Keratinocyte (primary cell): ENCODE data around the gene WASHC4. TPM values are rescaled to one million over a fixed set of nuclear protein-coding genes. Genes with fewer than 3 reads are reported as not detected.

Experiments used
- DNase-seq: peaks from one replicate; pipeline ENCODE4 v3.0.0-alpha.2; 2011; ENCODE audit warnings: low read depth, missing footprints, low spot score
- FAIRE-seq: peaks from 2 replicates; lab custom pipeline; 2011; peaks lifted over from hg19 to GRCh38; lab: Jason Lieb, UNC
- H2AFZ ChIP-seq: 2 replicates; pipeline ENCODE4 v1.6.0; 2012; ENCODE audit warnings: low read length, control low read depth, inconsistent platforms; ENCODE audit not compliant: control insufficient read depth
- H3K27ac ChIP-seq: 2 replicates; pipeline ENCODE4 v1.5.1; 2011; ENCODE audit warnings: low read length; ENCODE audit not compliant: control insufficient read depth, insufficient read depth
- H3K27me3 ChIP-seq: 3 replicates; pipeline ENCODE4 v1.6.0; 2011; ENCODE audit warnings: low read length; ENCODE audit not compliant: control insufficient read depth, insufficient read depth; ENCODE audit errors: extremely low read depth
- H3K36me3 ChIP-seq, 2 experiments: 2 replicates in 1 of 2; 3 replicates in 1 of 2; pipeline ENCODE4 v1.5.1; 2011; ENCODE audit warnings: low read length in 2 of 2, mild to moderate bottlenecking in 1 of 2; ENCODE audit not compliant: control insufficient read depth in 2 of 2, insufficient read depth in 2 of 2; ENCODE audit errors: extremely low read depth in 1 of 2
- H3K4me1 ChIP-seq: 3 replicates; pipeline ENCODE4 v1.5.1; 2011; ENCODE audit warnings: low read length; ENCODE audit not compliant: control insufficient read depth, insufficient read depth; ENCODE audit errors: extremely low read depth
- H3K4me2 ChIP-seq: 3 replicates; pipeline ENCODE4 v1.6.0; 2011; ENCODE audit warnings: low read depth, low read length; ENCODE audit not compliant: control insufficient read depth, insufficient read depth; ENCODE audit errors: extremely low read depth
- H3K4me3 ChIP-seq, 3 experiments: fragments of 200-600 bp in 1 of 3; sonication (generic) in 1 of 3; 2 replicates in 2 of 3; 3 replicates in 1 of 3; pipeline ENCODE4 v1.5.1; 2011 to 2016; ENCODE audit warnings: low read length in 3 of 3, mild to moderate bottlenecking in 3 of 3, control low read depth in 2 of 3, inconsistent platforms in 1 of 3, low read depth in 1 of 3, mixed read lengths in 1 of 3, mixed run types in 1 of 3, moderate library complexity in 1 of 3; ENCODE audit not compliant: control insufficient read depth in 2 of 3, insufficient read depth in 2 of 3; ENCODE audit errors: extremely low read depth in 1 of 3
- H3K79me2 ChIP-seq: 2 replicates; pipeline ENCODE4 v1.6.0; 2012; ENCODE audit warnings: low read length; ENCODE audit not compliant: control insufficient read depth, insufficient read depth
- H3K9ac ChIP-seq: 3 replicates; pipeline ENCODE4 v1.6.0; 2011; ENCODE audit warnings: low read length; ENCODE audit not compliant: control insufficient read depth, insufficient read depth; ENCODE audit errors: extremely low read depth
- H3K9me1 ChIP-seq: 3 replicates; pipeline ENCODE4 v1.6.0; 2011; ENCODE audit warnings: low read length; ENCODE audit not compliant: control insufficient read depth, insufficient read depth; ENCODE audit errors: extremely low read depth
- H3K9me3 ChIP-seq: 2 replicates; pipeline ENCODE4 v1.5.1; 2012; ENCODE audit warnings: low read depth, low read length; ENCODE audit not compliant: control insufficient read depth
- H4K20me1 ChIP-seq: 3 replicates; pipeline ENCODE4 v1.6.0; 2011; ENCODE audit warnings: low read length; ENCODE audit not compliant: control insufficient read depth, insufficient read depth; ENCODE audit errors: extremely low read depth
- CTCF ChIP-seq, 3 experiments: IDR thresholded peaks in 1 of 3; conservative IDR thresholded peaks in 1 of 3; optimal IDR thresholded peaks in 1 of 3; 2 replicates in 2 of 3; 3 replicates in 1 of 3; pipeline versions ENCODE3 to v1.5.1; 2011; ENCODE audit warnings: low read length in 3 of 3, mild to moderate bottlenecking in 3 of 3, moderate library complexity in 2 of 3, control low read depth in 1 of 3, inconsistent platforms in 1 of 3; ENCODE audit not compliant: insufficient read depth in 2 of 3; ENCODE audit errors: extremely low read depth in 1 of 3
- EZH2 ChIP-seq: IDR thresholded peaks from one replicate; pipeline ENCODE4 v1.6.1; 2012; ENCODE audit warnings: inconsistent platforms, mild to moderate bottlenecking, low read length, moderate library complexity
- dilution Hi-C: fragments of 300-500 bp; cut with MboI; formaldehyde crosslinking; loops from one replicate; pipeline ENCODE4 v1.7.0; 2020; ENCODE audit warnings: low sequenced_read_pairs; ENCODE audit not compliant: extremely low pct_ligation_motif_present
- polyA plus RNA-seq, 5 experiments: library from polyadenylated mRNA; depleted of rRNA in 3 of 5; stranded (reverse) in 3 of 5; stranded (forward) in 1 of 5; unstranded in 1 of 5; fragments of >200 nt; gene quantifications; 1 replicate in 1 of 5; 2 replicates in 3 of 5; 3 replicates in 1 of 5; pipeline versions ENCODE4 v1.2.1 to v1.2.3, GENCODE V29; 2011 to 2012; ENCODE audit warnings: missing spikeins in 2 of 5, low read depth in 1 of 5, low replicate concordance in 1 of 5

The WASHC4 gene
- polyA plus RNA-seq, 1 donor (not counting 4 experiments of a cell fraction or from before 2014, with no cell fraction given): 58.1 TPM

GRCh38 chr12:105214148-105214547 lies 106.6 kb downstream of the WASHC4 start:
- Histone ChIP-seq H3K36me3 (peaks cover 8 to 14% of the 10 kb centered on the region in 2 experiments), H2AFZ (no peak overlapping the region), H3K79me2 (no peaks in the 10 kb centered on the region), H3K9ac (peak overlapping the region; percentile 43), H3K4me1 (peaks cover 21% of the 10 kb centered on the region), H3K27ac (peak overlapping the region; percentile 72), H3K9me3 (no peaks in the 10 kb centered on the region), H3K9me1 (no peaks in the 10 kb centered on the region), H3K4me3 (no peak overlapping the region), H3K27me3 (no peaks in the 10 kb centered on the region), H4K20me1 (no peaks in the 10 kb centered on the region), H3K4me2 (peak overlapping the region; percentile 50)
- FAIRE-seq (no peak), DNase-seq (no peak)
- dilution Hi-C loops: no loop called here
- TF ChIP-seq CTCF (optimal IDR thresholded peaks at IDR 0.05 in 1 of 3, IDR thresholded peaks at IDR 0.05 in 1 of 3, conservative IDR thresholded peaks at IDR 0.05 in 1 of 3; ENCODE audit: extremely low read depth in 1 of 3, insufficient read depth in 2 of 3, low read length in 3 of 3): no peak
- no peak for TF ChIP-seq EZH2

- no peaks in the 10 kb centered on the region for H3K27me3 ChIP-seq
- no peak for FAIRE-seq
- dilution Hi-C loops: no loop called here
- H2AFZ ChIP-seq: no peak overlapping the region
- no peaks in the 10 kb centered on the region for H3K9me1 ChIP-seq
- H3K36me3 ChIP-seq: peaks cover 8 to 17% of the 10 kb centered on the region in 2 experiments
- TF ChIP-seq CTCF (optimal IDR thresholded peaks at IDR 0.05 in 1 of 3, IDR thresholded peaks at IDR 0.05 in 1 of 3, conservative IDR thresholded peaks at IDR 0.05 in 1 of 3; ENCODE audit: extremely low read depth in 1 of 3, insufficient read depth in 2 of 3, low read length in 3 of 3): no peak
- no peak for TF ChIP-seq EZH2
- H4K20me1 ChIP-seq: peaks cover 3% of the 10 kb centered on the region
- DNase-seq: no peak
- no peak overlapping the region for H3K4me3 ChIP-seq
- no peaks in the 10 kb centered on the region for H3K9me3 ChIP-seq
- no peaks in the 10 kb centered on the region for H3K79me2 ChIP-seq
- H3K4me1 ChIP-seq: peaks cover 21% of the 10 kb centered on the region
- peak overlapping the region; percentile 72 for H3K27ac ChIP-seq
- peak overlapping the region; percentile 43 for H3K9ac ChIP-seq
- peak overlapping the region; percentile 50 for H3K4me2 ChIP-seq
Observed at GRCh38 chr12:105214670-105215375, 107.3 kb downstream of the WASHC4 start.
